GM18498 (cell line): ENCODE measurements around the gene DACH1.

Experiments
- ATAC-seq: cut with Tn5 transposase; IDR thresholded peaks from one replicate; pipeline ENCODE4 v1.9.1; 2021; ENCODE audit warnings: mild to moderate bottlenecking, moderate library complexity; ENCODE audit not compliant: unreplicated experiment

The DACH1 gene

GRCh38 chr13:71499944-71500514 lies 367.0 kb downstream of the DACH1 start:
- no peak for ATAC-seq

GRCh38 chr13:71499235-71499634 lies 367.8 kb downstream of the DACH1 start:
- ATAC-seq, result no peak

GRCh38 chr13:71493189-71493588 lies 373.8 kb downstream of the DACH1 start:
- ATAC-seq, result no peak

DNA sequence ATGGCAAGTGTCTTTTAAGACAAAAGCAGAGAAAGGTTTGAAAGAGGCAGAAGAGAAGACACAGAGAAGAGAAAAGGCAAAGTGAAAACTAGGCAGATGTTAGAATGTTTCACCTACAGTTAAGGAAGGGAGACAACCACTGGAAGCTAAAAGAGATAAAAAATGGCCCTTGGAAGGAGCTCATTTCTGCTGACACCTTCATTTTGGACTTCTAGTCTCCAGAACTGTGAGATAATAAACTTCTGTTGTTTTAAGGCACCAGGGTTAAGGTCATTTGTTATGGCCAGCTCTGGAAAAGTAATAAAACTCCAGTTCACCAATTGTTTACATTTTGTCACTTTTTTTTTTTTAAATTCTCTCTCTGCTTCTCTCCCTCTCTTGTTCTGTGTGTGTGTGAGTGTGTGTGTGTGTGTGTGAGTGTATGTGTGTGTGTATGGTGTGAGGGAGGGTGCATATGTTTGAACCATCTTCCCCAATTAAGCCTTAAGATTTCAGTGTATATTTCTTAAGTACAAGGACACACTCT lies 374.6 kb downstream of the DACH1 start:
- ATAC-seq, result no peak

DNA sequence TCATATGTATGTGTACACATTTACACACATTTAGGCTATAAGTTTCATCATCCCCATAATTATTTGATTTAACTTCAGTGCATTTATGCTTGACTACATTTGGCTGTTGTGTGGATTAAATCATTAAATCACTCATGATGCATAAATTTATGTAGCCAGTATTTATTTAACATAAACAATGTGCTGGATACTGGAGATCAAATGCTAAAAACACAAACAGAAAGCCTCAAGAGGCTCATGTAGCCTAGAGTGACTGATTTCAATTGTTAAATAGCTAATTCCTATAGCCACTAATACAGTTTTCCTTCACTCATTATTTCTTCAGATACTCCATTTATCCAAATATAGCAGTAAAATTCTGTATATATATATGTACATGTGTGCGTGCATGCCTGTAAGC lies 376.0 kb downstream of the DACH1 start:
- ATAC-seq, result no peak

DNA sequence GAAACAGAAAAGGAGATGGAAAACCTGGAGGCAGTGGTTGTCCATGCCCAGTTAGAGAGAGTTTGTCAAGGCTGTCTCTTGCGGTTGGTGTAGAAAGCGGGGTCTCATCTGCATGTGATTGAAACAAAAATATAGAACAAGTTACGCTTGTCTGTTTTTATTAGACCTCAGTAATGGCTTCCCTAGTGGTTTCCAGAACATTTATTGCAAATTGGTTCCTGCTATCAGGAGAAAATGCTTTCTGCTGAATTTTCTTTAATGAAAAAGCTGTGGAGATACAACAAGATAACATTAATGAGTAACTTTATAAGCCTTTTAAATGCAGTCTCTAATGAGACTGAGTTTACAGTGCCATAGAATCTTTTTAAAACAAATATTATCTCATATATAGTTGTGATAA lies 378.0 kb downstream of the DACH1 start:
- no peak for ATAC-seq

DNA sequence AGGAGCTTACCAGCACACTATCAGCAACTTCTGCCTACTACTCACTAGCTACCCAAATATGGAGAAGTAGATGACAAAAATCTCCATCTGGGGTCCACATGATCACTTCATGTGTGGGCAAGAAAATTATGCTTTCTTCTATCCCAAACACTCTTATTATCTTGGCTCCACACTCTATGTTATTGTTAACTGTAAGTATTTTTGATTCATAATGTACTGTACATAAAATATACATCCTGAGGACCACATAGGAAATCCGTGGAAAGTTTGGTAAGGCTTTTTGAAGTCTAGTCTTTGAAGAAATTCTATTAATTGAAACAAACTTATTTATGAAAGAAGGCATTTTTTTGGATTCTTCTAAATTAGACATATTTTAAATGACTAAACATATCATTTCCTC lies 378.8 kb downstream of the DACH1 start:
- no peak for ATAC-seq

GRCh38 chr13:71485913-71486312 lies 381.1 kb downstream of the DACH1 start:
- ATAC-seq, result no peak

DNA sequence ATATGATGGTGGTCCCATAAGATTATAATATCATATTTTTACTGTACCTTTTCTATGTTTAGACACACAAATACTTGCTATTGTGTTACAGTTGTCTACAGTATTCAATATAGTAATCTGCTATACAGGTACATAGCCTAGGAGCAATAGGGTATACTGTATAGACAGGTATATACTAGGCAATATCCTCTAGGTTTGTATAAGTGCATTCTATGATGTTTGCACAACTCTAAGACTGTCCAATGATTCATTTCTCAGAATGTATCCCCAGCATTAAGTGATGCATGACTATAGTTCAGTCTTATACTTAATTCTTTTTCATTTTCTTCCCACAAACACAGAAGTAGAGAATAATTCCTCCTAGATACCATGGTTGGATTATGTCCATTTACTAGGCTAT lies 383.3 kb downstream of the DACH1 start:
- ATAC-seq, result no peak

DNA sequence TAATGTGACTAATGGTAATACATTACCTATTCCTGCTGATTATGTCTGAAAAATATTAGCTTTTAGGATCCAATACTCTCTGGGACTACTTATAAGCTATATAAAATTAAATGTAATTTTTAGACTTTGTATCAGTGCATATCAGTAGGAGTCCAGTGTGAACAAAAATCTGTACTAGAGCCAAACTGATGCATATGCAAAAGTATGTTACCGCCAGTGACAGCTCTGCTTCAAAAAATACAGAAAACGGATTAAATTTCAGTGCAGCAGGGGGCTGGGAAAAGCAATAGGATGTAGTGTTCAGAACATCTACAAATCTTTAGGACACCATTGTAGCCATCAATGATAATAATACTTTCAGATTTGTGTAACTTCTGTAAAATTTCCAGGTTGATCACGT lies 385.5 kb downstream of the DACH1 start:
- ATAC-seq, result no peak

DNA sequence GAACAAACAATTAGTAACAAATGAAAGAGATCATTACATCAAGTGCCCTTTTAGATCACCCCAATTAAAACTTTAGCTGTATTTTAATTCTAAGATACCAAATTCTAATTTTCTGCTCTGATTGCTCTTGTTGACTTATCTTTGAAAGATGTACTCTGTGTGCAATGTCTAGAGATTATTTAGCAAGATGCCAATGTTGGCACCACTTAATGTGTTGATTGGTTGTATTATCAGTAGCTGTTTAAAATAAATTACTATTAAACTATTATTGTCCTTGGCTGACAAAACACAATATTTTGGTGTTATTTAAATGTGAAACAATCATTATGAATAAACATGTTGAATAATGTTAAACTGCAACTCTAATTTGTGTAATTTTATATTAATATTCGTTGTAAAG lies 386.0 kb downstream of the DACH1 start:
- no peak for ATAC-seq

GRCh38 chr13:71477735-71478134 lies 389.3 kb downstream of the DACH1 start:
- ATAC-seq, result no peak

- no peak for ATAC-seq
Observed at GRCh38 chr13:71474936-71475335, 392.1 kb downstream of the DACH1 start.

DNA sequence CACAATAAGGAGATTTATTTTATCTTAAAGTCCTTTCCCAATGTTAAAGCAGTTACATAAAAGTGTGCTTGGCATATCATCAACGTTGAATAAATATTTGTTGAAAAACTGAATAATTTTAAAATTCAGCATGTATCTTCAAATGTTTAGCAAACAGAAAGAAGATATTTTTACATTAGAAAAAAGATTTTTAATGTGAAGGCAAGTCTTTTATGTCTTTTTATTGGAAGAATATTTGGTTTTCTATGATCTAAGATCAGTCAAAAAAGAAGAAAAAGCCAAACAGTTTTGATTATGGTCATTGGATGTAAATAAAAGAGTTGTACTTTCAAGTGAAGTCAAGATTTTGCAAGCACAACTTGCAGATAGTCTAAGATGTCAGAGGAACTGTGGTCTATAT lies 397.4 kb downstream of the DACH1 start:
- no peak for ATAC-seq

GRCh38 chr13:71464686-71465085 lies 402.3 kb downstream of the DACH1 start:
- ATAC-seq, result no peak

- no peak for ATAC-seq
Observed at GRCh38 chr13:71461892-71462291, 405.1 kb downstream of the DACH1 start.

DNA sequence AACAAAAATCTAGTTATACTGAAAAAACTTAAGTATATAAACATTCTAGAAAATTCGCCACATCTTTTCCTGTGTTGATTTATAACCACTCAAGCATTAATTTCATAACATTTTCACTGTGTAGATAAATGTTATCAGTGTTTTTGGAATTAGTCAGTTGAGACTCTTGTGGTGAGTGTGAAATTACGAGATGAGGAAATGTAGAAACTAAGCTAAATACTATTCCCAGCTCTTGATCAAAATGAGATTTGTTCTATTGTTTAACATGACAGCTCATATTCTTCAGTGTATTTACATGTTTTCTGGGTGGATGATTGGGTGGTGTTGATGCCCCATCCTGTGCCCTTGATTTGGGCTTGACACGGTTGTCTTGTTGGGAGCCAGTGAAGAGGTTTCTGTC lies 406.8 kb downstream of the DACH1 start:
- ATAC-seq, result no peak

DNA sequence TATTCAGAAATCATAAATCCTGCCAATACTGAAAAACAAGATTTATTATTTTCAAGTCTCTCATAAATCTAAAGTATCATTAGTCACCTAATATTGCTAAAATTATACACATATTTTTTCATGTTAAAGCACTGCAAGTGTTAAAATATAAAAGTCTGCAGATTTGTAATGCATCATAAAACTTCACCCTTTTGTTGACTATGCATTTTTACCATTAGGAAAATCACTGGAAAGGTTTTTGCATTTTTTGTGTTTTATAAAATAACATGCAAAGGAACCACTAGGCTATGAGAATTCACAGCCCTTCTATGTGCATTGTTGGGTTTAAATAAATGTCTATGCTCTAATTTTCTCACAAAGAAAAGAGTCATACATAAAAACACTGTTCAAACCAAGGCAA lies 407.3 kb downstream of the DACH1 start:
- ATAC-seq, result no peak

GRCh38 chr13:71457645-71458044 lies 409.4 kb downstream of the DACH1 start:
- no peak for ATAC-seq

DNA sequence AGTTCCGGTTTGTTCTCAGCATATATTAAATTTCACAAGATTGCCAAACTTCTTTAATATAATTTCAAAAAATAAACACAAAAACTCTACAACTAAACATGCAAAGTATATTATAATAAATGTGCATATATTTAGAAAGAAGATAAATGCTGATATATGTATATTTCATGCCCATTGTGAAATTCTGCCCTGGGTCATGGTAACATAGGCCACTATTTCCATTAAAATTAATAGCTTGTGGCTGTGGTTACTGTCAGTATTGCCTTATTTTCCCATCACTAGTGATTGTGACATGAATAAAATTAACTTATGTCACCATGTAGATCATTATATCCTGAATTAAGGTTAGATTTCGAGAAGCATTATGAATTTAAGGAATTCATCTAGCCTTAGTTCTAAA lies 410.9 kb downstream of the DACH1 start:
- no peak for ATAC-seq

DNA sequence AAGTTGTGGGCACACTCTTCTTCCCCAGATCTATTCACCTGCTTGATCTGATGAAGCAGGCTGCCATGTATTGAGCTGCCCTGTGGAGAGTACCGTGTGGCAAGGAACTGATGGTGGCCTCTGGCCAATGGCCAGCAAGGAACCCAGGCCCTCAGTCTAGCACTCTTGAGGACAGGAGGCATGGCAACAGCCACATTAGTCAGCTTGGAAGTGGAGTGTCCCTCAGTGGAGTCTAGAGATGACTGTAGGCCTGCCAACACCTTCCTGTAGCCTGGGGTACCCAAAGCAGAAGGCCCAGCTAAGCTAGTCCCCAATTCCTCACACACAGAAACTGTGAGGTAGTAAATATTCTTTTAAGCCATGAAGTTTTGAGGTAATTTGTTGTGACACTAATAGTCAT lies 412.5 kb downstream of the DACH1 start:
- ATAC-seq, result no peak

DNA sequence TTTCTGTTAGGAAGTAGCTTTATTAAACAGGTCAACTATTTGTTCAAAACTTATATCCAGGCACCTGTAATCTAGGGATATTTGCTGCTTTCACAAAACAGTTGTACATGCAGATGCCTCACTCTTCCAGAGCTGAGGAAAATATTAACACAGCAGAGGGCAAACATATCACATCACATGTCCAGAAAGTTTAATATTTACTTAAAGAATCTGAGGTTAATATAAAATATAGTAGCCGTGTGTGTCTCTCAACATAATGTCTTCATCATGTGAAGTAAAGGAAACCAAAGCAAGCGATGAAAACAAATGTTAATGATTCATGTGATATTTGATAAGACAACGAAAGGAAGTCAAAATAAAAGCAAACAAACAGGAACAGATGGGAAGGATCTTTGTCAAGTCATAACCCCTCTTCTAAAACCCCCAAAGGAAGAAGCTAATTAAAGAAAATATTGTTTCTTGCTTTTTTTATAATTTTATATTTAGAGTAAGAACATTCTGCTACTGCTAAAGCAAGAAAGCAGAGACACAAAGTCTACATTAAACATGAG lies 418.8 kb downstream of the DACH1 start:
- ATAC-seq, result no peak

- no peak for ATAC-seq
Observed at GRCh38 chr13:71437704-71438103, 429.3 kb downstream of the DACH1 start.
